Measurements from ENCODE around the gene MEI1. TPM values are rescaled to one million over a fixed set of nuclear protein-coding genes. Genes with fewer than 3 reads are reported as not detected.

The MEI1 gene
- total RNA-seq, 4 donors from 2014 or later, result 0.39 to 1.3 (median 0.44) TPM

GRCh38 chr22:41808400-41808799 lies 109.1 kb downstream of the MEI1 start:
- no peak overlapping the region for H3K4me3 ChIP-seq
- no peak for TF ChIP-seq POLR2A (IDR thresholded peaks at IDR 0.05; ENCODE audit: low read depth)
- no peak for TF ChIP-seq CTCF (IDR thresholded peaks at IDR 0.05)
- TF ChIP-seq EP300 (IDR thresholded peaks at IDR 0.05), result no peak
- TF ChIP-seq POLR2AphosphoS5 (IDR thresholded peaks at IDR 0.05), result no peak
- no peak overlapping the region for H3K27ac ChIP-seq (replicated peaks in 1 of 4)
- no peaks in the 10 kb centered on the region for H3K4me1 ChIP-seq
- H3K9me3 ChIP-seq, result no peaks in the 10 kb centered on the region
- 85% methylated on average over 6 of the region's 6 CpGs for WGBS
- H3K36me3 ChIP-seq, result peaks cover 3 to 42% (median 29%) of the 10 kb centered on the region in 4 donors
- no peak for DNase-seq (ENCODE audit: extremely low spot score)
- no peaks in the 10 kb centered on the region for H3K27me3 ChIP-seq
- intact Hi-C loops (cut with DNase I), result no loop called here

- 92% methylated on average over 12 of the region's 12 CpGs for WGBS
- DNase-seq (ENCODE audit: extremely low spot score), result no peak
- Histone ChIP-seq H3K36me3 (peaks cover 6 to 54% (median 32%) of the 10 kb centered on the region in 4 donors), H3K9me3 (no peaks in the 10 kb centered on the region), H3K4me3 (no peak overlapping the region), H3K4me1 (no peaks in the 10 kb centered on the region), H3K27me3 (no peaks in the 10 kb centered on the region), H3K27ac (replicated peaks in 1 of 4) (no peak overlapping the region)
- intact Hi-C loops (cut with DNase I), result no loop called here
- no peak for TF ChIP-seq EP300 (IDR thresholded peaks at IDR 0.05)
- no peak for TF ChIP-seq CTCF (IDR thresholded peaks at IDR 0.05)
- TF ChIP-seq POLR2A (IDR thresholded peaks at IDR 0.05; ENCODE audit: low read depth), result no peak
- no peak for TF ChIP-seq POLR2AphosphoS5 (IDR thresholded peaks at IDR 0.05)
Observed at GRCh38 chr22:41810022-41810421, 110.7 kb downstream of the MEI1 start.

- peaks cover 6 to 62% (median 36%) of the 10 kb centered on the region in 4 donors for H3K36me3 ChIP-seq
- H3K4me3 ChIP-seq, result no peak overlapping the region
- H3K4me1 ChIP-seq, result no peaks in the 10 kb centered on the region
- H3K27ac ChIP-seq (replicated peaks in 1 of 4), result no peak overlapping the region
- H3K27me3 ChIP-seq, result no peaks in the 10 kb centered on the region
- DNase-seq (ENCODE audit: extremely low spot score), result no peak
- intact Hi-C loops (cut with DNase I), result no loop called here
- H3K9me3 ChIP-seq, result no peaks in the 10 kb centered on the region
- TF ChIP-seq POLR2AphosphoS5 (IDR thresholded peaks at IDR 0.05) (no peak), CTCF (IDR thresholded peaks at IDR 0.05) (no peak), POLR2A (IDR thresholded peaks at IDR 0.05; ENCODE audit: low read depth) (no peak), EP300 (IDR thresholded peaks at IDR 0.05) (no peak)
- WGBS, result 95% methylated on average over 11 of the region's 16 CpGs
Observed at GRCh38 chr22:41812805-41813545, 113.7 kb downstream of the MEI1 start.

GRCh38 chr22:41813726-41814410 lies 114.6 kb downstream of the MEI1 start:
- no peaks in the 10 kb centered on the region for H3K27me3 ChIP-seq
- H3K4me1 ChIP-seq, result no peaks in the 10 kb centered on the region
- 99% methylated on average over 9 of the region's 9 CpGs for WGBS
- DNase-seq (ENCODE audit: extremely low spot score), result no peak
- H3K36me3 ChIP-seq, result peaks cover 6 to 61% (median 37%) of the 10 kb centered on the region in 4 donors
- TF ChIP-seq CTCF (IDR thresholded peaks at IDR 0.05) (no peak), POLR2A (IDR thresholded peaks at IDR 0.05; ENCODE audit: low read depth) (no peak), POLR2AphosphoS5 (IDR thresholded peaks at IDR 0.05) (no peak), EP300 (IDR thresholded peaks at IDR 0.05) (no peak)
- no peak overlapping the region for H3K27ac ChIP-seq (replicated peaks in 1 of 4)
- H3K9me3 ChIP-seq, result no peaks in the 10 kb centered on the region
- no peak overlapping the region for H3K4me3 ChIP-seq
- intact Hi-C loops (cut with DNase I), result no loop called here

All from esophagus muscularis mucosa (tissue), 4 donors.